Measurements from ENCODE around the gene SGPP2.
A peak's percentile ranks its signal among the peaks of the same experiment; 100 is the strongest.

The SGPP2 gene

DNA sequence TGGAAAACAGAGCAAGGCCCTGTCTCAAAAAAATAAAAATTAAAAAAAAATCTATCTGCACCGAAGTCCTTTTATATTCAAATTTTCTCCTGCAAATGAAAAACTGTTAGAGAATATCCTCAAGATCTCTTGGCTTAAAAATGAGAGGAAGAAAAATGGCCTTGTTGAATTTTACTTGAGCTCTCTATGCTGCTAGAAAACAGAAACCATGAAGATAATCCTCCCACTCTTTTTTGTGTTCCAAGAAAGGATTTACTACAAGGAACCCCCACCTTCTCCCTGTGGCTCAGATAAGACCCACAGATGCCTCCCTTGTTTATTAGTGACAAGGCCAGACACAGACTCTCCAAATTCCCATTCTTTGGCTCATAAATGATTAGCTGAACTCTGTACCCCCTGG lies 71.0 kb downstream of the SGPP2 start:
- no peaks in the 10 kb centered on the region for H3K9me2 ChIP-seq (replicated peaks; ENCODE audit: insufficient read depth, low read length)
- H3K79me2 ChIP-seq (ENCODE audit: low read length): no peaks in the 10 kb centered on the region
- H3K27me3 ChIP-seq (replicated peaks; ENCODE audit: insufficient read depth, low read length): no peaks in the 10 kb centered on the region
- H3F3A ChIP-seq (ENCODE audit: insufficient read depth, low read length): no peaks in the 10 kb centered on the region
- no peaks in the 10 kb centered on the region for H3K9me3 ChIP-seq (replicated peaks; ENCODE audit: insufficient read depth, low read length)
- no peak for DNase-seq
- no peak overlapping the region for H3K4me2 ChIP-seq (ENCODE audit: low read depth, low read length)
- H2AFZ ChIP-seq (ENCODE audit: low read length): no peak overlapping the region
- H3K27ac ChIP-seq (ENCODE audit: low read length): no peak overlapping the region
- H3K36me3 ChIP-seq (replicated peaks; ENCODE audit: insufficient read depth, low read length): no peaks in the 10 kb centered on the region
- no peak overlapping the region for H3K4me3 ChIP-seq (ENCODE audit: low read length)
- H4K20me1 ChIP-seq (ENCODE audit: insufficient read depth, low read length): no peaks in the 10 kb centered on the region
- TF ChIP-seq EZH2 (optimal IDR thresholded peaks at IDR 0.05; ENCODE audit: low read depth, low read length) (no peak), EZH2phosphoT487 (IDR thresholded peaks at IDR 0.05; ENCODE audit: low read length) (no peak)
- TF ChIP-seq, protein P1, sequence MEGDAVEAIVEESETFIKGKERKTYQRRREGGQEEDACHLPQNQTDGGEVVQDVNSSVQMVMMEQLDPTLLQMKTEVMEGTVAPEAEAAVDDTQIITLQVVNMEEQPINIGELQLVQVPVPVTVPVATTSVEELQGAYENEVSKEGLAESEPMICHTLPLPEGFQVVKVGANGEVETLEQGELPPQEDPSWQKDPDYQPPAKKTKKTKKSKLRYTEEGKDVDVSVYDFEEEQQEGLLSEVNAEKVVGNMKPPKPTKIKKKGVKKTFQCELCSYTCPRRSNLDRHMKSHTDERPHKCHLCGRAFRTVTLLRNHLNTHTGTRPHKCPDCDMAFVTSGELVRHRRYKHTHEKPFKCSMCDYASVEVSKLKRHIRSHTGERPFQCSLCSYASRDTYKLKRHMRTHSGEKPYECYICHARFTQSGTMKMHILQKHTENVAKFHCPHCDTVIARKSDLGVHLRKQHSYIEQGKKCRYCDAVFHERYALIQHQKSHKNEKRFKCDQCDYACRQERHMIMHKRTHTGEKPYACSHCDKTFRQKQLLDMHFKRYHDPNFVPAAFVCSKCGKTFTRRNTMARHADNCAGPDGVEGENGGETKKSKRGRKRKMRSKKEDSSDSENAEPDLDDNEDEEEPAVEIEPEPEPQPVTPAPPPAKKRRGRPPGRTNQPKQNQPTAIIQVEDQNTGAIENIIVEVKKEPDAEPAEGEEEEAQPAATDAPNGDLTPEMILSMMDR (IDR thresholded peaks at IDR 0.05; ENCODE audit: low read length): no peak
- H3K4me1 ChIP-seq (ENCODE audit: low read length): no peaks in the 10 kb centered on the region
- H3K9ac ChIP-seq (ENCODE audit: low read length): no peak overlapping the region

DNA sequence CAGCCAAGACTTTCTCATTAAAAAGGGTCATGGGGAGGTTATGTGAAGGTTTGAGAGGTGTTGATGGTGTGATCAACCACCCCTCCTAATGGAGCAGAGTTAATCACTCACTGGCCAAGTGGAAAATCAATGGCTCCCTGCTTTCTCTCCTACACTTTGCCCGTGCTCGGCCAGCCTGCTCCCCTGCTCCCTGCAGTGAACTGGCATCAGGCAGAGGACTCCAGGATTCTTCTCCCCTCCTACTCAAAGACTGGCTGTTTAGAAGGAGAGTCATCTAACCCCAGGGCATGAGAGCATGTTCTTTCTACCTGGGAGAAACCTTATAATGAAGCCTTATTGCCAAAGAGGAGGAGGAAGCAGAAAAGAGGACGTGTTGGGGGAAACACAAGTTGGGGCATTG lies 74.9 kb downstream of the SGPP2 start:
- Histone ChIP-seq H3K79me2 (ENCODE audit: low read length) (no peaks in the 10 kb centered on the region), H3K9ac (ENCODE audit: low read length) (no peak overlapping the region), H3K27me3 (replicated peaks; ENCODE audit: insufficient read depth, low read length) (no peaks in the 10 kb centered on the region), H3K4me3 (ENCODE audit: low read length) (no peak overlapping the region), H3K4me1 (ENCODE audit: low read length) (peaks cover 2% of the 10 kb centered on the region; the same call in 1 of the 2 replicates), H2AFZ (ENCODE audit: low read length) (no peak overlapping the region), H3K9me2 (replicated peaks; ENCODE audit: insufficient read depth, low read length) (no peaks in the 10 kb centered on the region), H3K36me3 (replicated peaks; ENCODE audit: insufficient read depth, low read length) (no peaks in the 10 kb centered on the region), H3K4me2 (ENCODE audit: low read depth, low read length) (no peak overlapping the region), H3F3A (ENCODE audit: insufficient read depth, low read length) (no peaks in the 10 kb centered on the region), H4K20me1 (ENCODE audit: insufficient read depth, low read length) (no peaks in the 10 kb centered on the region), H3K9me3 (replicated peaks; ENCODE audit: insufficient read depth, low read length) (no peaks in the 10 kb centered on the region), H3K27ac (ENCODE audit: low read length) (no peak overlapping the region)
- no peak for TF ChIP-seq EZH2 (optimal IDR thresholded peaks at IDR 0.05; ENCODE audit: low read depth, low read length)
- TF ChIP-seq, protein P1 (IDR thresholded peaks at IDR 0.05; ENCODE audit: low read length): no peak
- TF ChIP-seq EZH2phosphoT487 (IDR thresholded peaks at IDR 0.05; ENCODE audit: low read length): no peak
- DNase-seq: no peak

DNA sequence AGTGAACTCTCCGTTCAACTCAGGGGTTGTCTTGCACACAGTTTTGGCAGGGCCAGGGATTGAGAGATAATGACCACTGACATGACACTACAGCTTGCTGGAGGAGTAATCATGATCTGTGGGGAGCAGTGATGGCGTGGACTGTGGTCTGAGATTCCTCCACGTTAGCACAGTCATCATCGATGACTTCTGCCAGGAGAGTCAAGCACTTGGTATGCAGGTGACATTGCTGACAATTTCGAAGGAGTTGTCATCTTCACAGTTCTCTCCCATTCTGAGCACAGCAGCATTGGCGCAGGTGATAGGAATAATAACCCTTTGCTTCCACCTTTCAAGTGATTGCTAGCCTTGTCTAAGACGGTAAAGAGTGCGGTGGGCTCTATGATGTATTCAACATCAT lies 79.8 kb downstream of the SGPP2 start:
- Histone ChIP-seq H3K36me3 (replicated peaks; ENCODE audit: insufficient read depth, low read length) (no peaks in the 10 kb centered on the region), H2AFZ (ENCODE audit: low read length) (peak overlapping the region; percentile 77), H3F3A (ENCODE audit: insufficient read depth, low read length) (no peaks in the 10 kb centered on the region), H3K27ac (ENCODE audit: low read length) (no peak overlapping the region), H3K4me1 (ENCODE audit: low read length) (peaks cover 10% of the 10 kb centered on the region; the same call in 1 of the 2 replicates), H3K27me3 (replicated peaks; ENCODE audit: insufficient read depth, low read length) (no peaks in the 10 kb centered on the region), H3K9me2 (replicated peaks; ENCODE audit: insufficient read depth, low read length) (no peaks in the 10 kb centered on the region), H3K79me2 (ENCODE audit: low read length) (no peaks in the 10 kb centered on the region), H3K9me3 (replicated peaks; ENCODE audit: insufficient read depth, low read length) (no peaks in the 10 kb centered on the region), H3K4me2 (ENCODE audit: low read depth, low read length) (peak overlapping the region; percentile 42; the same call in 1 of the 2 replicates), H3K9ac (ENCODE audit: low read length) (no peak overlapping the region), H3K4me3 (ENCODE audit: low read length) (no peak overlapping the region), H4K20me1 (ENCODE audit: insufficient read depth, low read length) (no peaks in the 10 kb centered on the region)
- no peak for DNase-seq
- TF ChIP-seq, protein P1 (IDR thresholded peaks at IDR 0.05; ENCODE audit: low read length): no peak
- TF ChIP-seq EZH2 (optimal IDR thresholded peaks at IDR 0.05; ENCODE audit: low read depth, low read length): no peak
- no peak for TF ChIP-seq EZH2phosphoT487 (IDR thresholded peaks at IDR 0.05; ENCODE audit: low read length)
